ENCODE results near the gene DCAF8. TPM values are rescaled to one million over a fixed set of nuclear protein-coding genes. Genes with fewer than 3 reads are reported as not detected.

DCAF8 gene
- total and polyA plus RNA-seq, 2 donors from 2014 or later = 69.6 to 136 TPM

DNA sequence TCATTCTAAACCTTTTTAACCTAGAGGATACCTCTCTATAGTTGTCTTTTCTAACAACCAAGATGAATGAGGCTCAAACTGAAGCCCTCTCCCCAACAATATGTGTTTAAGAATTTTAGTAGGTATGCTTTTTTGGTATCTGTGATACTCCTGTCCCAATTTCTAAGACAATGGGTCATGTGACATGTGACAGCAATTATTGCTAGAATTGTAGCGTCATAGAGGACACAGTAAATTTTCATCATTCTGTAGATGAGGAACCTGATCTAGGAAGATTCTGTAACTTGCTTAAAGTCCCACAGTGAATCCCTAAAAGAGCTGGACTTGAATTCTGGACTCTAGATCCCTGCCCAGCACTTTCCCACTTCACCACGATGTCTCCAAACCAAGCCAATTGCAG, 83.6 kb downstream of the DCAF8 start:
- no peaks in the 10 kb centered on the region for H3K4me1 ChIP-seq (ENCODE audit: control insufficient read depth in 2 of 3, insufficient read depth in 2 of 3, low read depth in 1 of 3, low read length in 3 of 3)
- no peak overlapping the region for H3K4me3 ChIP-seq (ENCODE audit: low read length in 3 of 3)
- FAIRE-seq (no peak), DNase-seq (no peak)
- H3K27me3 ChIP-seq (ENCODE audit: control insufficient read depth, insufficient read depth, low read length) = no peaks in the 10 kb centered on the region
- H3K27ac ChIP-seq (ENCODE audit: low read depth in 2 of 2, low read length in 2 of 2) = no peak overlapping the region
- no peaks in the 10 kb centered on the region for H3K36me3 ChIP-seq (ENCODE audit: control insufficient read depth in 2 of 3, insufficient read depth in 3 of 3, low read length in 3 of 3)
- H3K9me3 ChIP-seq (ENCODE audit: control insufficient read depth in 2 of 3, insufficient read depth in 1 of 3, low read length in 3 of 3) = no peaks in the 10 kb centered on the region
- intact Hi-C loops (cut with DNase I) = no loop called here
- no peak overlapping the region for H3K9ac ChIP-seq (ENCODE audit: low read length in 3 of 3)
- TF ChIP-seq, protein P1, sequence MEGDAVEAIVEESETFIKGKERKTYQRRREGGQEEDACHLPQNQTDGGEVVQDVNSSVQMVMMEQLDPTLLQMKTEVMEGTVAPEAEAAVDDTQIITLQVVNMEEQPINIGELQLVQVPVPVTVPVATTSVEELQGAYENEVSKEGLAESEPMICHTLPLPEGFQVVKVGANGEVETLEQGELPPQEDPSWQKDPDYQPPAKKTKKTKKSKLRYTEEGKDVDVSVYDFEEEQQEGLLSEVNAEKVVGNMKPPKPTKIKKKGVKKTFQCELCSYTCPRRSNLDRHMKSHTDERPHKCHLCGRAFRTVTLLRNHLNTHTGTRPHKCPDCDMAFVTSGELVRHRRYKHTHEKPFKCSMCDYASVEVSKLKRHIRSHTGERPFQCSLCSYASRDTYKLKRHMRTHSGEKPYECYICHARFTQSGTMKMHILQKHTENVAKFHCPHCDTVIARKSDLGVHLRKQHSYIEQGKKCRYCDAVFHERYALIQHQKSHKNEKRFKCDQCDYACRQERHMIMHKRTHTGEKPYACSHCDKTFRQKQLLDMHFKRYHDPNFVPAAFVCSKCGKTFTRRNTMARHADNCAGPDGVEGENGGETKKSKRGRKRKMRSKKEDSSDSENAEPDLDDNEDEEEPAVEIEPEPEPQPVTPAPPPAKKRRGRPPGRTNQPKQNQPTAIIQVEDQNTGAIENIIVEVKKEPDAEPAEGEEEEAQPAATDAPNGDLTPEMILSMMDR (IDR thresholded peaks at IDR 0.05; ENCODE audit: borderline replicate concordance, extremely low read depth, insufficient read depth) = no peak

DNA sequence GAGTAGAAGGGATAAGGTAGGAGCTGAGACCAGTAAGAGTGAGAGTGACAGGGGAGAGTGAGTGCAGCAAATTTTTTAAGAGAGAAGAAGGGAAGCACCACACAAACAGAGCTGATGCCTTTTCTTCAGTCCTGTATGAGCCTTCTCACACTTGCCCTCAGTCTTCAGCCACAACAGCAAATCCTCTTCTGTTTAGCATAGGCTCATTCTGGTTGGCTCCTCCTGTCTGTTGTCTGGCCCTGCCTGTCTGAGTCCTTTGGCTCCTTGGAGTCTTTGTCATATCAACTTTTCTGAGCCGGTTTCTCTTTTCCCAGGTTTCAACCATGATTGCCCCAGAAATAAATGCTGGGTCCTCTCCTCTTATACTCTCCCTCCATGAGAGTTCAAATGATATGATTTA, 84.7 kb downstream of the DCAF8 start:
- intact Hi-C loops (cut with DNase I) = no loop called here
- Histone ChIP-seq H3K27ac (ENCODE audit: low read depth in 2 of 2, low read length in 2 of 2) (no peak overlapping the region), H3K36me3 (ENCODE audit: control insufficient read depth in 2 of 3, insufficient read depth in 3 of 3, low read length in 3 of 3) (no peaks in the 10 kb centered on the region), H3K4me1 (ENCODE audit: control insufficient read depth in 2 of 3, insufficient read depth in 2 of 3, low read depth in 1 of 3, low read length in 3 of 3) (no peaks in the 10 kb centered on the region), H3K9me3 (ENCODE audit: control insufficient read depth in 2 of 3, insufficient read depth in 1 of 3, low read length in 3 of 3) (no peaks in the 10 kb centered on the region), H3K4me3 (ENCODE audit: low read length in 3 of 3) (no peak overlapping the region), H3K9ac (ENCODE audit: low read length in 3 of 3) (no peak overlapping the region), H3K27me3 (ENCODE audit: control insufficient read depth, insufficient read depth, low read length) (no peaks in the 10 kb centered on the region)
- FAIRE-seq (no peak), DNase-seq (no peak)
- TF ChIP-seq, protein P1 (IDR thresholded peaks at IDR 0.05; ENCODE audit: borderline replicate concordance, extremely low read depth, insufficient read depth) = no peak

DNA sequence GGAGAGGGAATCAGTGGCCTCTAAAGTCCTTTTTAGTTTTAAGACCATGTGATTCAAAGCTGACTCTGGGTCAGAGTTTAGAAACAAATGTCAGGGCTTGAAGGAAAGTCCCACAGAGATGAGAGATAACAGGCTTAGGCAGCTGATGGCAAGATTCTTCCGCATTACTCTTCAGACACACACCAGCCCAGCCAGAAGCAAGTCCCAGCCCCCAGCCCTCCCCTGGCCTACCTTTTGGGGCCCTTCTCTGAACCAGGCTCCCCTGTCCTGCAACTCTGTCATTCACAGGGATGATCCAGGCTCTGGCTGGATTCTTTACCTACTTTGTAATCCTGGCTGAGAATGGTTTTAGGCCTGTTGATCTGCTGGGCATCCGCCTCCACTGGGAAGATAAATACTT, 85.1 kb downstream of the DCAF8 start:
- intact Hi-C loops (cut with DNase I) = no loop called here
- Histone ChIP-seq H3K36me3 (ENCODE audit: control insufficient read depth in 2 of 3, insufficient read depth in 3 of 3, low read length in 3 of 3) (no peaks in the 10 kb centered on the region), H3K4me1 (ENCODE audit: control insufficient read depth in 2 of 3, insufficient read depth in 2 of 3, low read depth in 1 of 3, low read length in 3 of 3) (no peaks in the 10 kb centered on the region), H3K4me3 (ENCODE audit: low read length in 3 of 3) (no peak overlapping the region), H3K9ac (ENCODE audit: low read length in 3 of 3) (no peak overlapping the region), H3K9me3 (ENCODE audit: control insufficient read depth in 2 of 3, insufficient read depth in 1 of 3, low read length in 3 of 3) (no peaks in the 10 kb centered on the region), H3K27ac (ENCODE audit: low read depth in 2 of 2, low read length in 2 of 2) (no peak overlapping the region), H3K27me3 (ENCODE audit: control insufficient read depth, insufficient read depth, low read length) (no peaks in the 10 kb centered on the region)
- no peak for FAIRE-seq
- TF ChIP-seq, protein P1 (IDR thresholded peaks at IDR 0.05; ENCODE audit: borderline replicate concordance, extremely low read depth, insufficient read depth) = no peak
- DNase-seq = no peak

- no peak for FAIRE-seq
These were observed 90.4 kb downstream of the DCAF8 start for GRCh38 chr1:160171980-160172379.

More at GRCh38 chr1:160171980-160172379, 90.4 kb downstream of the DCAF8 start:
- H3K27ac ChIP-seq (ENCODE audit: low read depth in 2 of 2, low read length in 2 of 2) = no peak overlapping the region
- intact Hi-C loops (cut with DNase I) = no loop called here
- H3K36me3 ChIP-seq (ENCODE audit: control insufficient read depth in 2 of 3, insufficient read depth in 3 of 3, low read length in 3 of 3) = no peaks in the 10 kb centered on the region
- no peaks in the 10 kb centered on the region for H3K9me3 ChIP-seq (ENCODE audit: control insufficient read depth in 2 of 3, insufficient read depth in 1 of 3, low read length in 3 of 3)
- H3K9ac ChIP-seq (ENCODE audit: low read length in 3 of 3) = no peak overlapping the region
- H3K4me3 ChIP-seq (ENCODE audit: low read length in 3 of 3) = no peak overlapping the region
- no peaks in the 10 kb centered on the region for H3K27me3 ChIP-seq (ENCODE audit: control insufficient read depth, insufficient read depth, low read length)
- no peaks in the 10 kb centered on the region for H3K4me1 ChIP-seq (ENCODE audit: control insufficient read depth in 2 of 3, insufficient read depth in 2 of 3, low read depth in 1 of 3, low read length in 3 of 3)
- TF ChIP-seq, protein P1 (IDR thresholded peaks at IDR 0.05; ENCODE audit: borderline replicate concordance, extremely low read depth, insufficient read depth) = no peak
- DNase-seq = peak in 2 of 5 donors; percentile 28 to 49

All from kidney (tissue), 14 donors.